ENCODE results near the gene PARN.

PARN gene

DNA sequence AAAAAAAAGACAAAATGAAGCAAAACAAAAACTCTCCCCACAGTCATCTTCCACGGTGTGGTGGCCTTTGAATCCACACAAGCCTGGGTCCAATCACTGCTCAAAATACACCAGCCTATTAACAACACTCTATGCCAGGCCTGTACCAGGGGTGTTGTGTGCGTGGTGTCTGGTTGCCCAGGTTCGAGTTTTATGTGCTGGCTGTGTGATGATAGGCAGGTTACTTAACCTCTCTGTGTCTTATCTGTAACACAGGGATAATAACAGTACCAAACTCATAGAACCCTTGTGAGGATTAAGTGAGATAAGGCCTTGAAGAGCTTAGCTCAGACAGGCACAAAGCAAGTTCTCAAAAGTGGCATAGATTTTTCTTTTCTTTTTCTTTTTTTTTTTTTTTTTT, 235.2 kb downstream of the PARN start:
- DNase-seq, result no peak

DNA sequence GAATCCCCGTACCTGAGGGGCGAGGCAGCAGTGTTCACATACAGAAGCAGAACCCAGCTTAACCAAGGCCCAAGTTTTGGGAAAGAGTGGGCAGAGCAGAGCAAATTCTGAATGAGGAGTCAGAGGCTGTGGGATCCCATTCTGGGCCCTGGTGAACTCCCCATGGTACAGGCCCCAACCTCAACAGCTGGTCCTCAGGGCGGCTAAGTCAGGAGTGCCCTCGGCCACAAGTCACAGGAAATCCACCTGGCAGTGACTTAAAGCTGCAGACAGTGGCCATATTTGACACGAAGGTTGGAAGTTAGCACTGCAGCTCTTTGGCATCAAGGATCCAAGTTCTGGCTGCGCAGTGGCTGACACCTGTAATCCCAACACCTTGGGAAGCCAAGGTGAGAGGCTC, 237.1 kb downstream of the PARN start:
- no peak for DNase-seq

DNA sequence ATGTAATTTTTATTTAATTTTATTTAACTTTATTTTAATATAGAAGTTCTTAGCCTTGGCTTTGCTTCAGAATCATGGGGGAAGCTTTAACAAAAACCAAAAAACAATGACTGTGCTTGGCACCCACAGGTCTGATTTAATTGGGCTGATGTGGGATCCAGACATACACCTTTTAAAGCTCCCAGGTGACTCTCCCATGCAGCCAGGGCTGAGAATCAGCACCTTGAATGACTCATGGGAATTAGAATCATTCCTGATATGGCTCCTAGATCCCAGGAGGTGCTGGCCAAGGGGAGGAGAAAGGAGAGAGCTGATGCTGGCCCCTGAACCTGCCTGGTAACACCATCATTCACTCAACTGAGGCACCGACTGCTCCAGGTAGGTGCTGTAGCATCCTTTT, 240.7 kb downstream of the PARN start:
- no peak for DNase-seq

DNA sequence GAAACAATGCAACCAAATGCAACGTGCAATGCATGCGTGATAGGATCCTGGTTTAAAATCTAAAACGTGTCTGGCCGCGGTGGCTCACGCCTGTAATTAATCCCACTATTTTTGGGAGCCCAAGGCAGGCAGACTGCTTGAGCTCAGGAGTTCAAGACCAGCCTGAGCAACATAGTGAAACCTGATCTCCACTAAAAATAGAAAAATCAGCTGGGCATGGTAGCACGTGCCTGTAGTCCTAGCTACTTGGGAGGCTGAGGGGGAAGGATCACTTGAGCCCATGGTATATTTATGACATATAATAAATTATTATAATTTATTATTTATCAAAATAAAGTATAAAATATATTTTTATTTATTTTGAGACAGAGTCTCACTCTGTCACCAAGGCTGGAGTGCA, 241.8 kb downstream of the PARN start:
- DNase-seq, result no peak

DNA sequence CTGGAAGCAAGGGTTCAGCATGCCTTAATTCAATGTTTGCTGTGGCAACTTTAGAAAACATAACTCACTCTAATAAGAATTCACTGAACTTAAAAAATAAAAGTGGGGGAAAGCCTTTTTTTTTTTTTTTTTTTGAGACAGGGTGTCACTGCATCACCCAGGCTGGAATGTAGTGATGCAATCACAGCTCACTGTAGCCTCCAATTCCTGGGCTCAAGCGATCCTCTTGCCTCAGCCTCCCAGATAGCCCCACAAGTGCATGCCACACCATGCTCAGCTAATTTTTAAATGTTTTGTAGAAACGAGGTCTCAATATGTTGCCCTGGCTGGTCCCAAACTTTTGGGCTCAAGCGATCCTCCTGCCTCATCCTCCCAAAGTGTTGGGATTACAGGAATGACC, 243.9 kb downstream of the PARN start:
- no peak for DNase-seq
